Nephron progenitor cell (in vitro differentiated cells): Measurements from ENCODE around the gene ADAT3.
A peak's percentile ranks its signal among the peaks of the same experiment; 100 is the strongest.

ENCODE experiments used
- DNase-seq: peaks from one replicate; pipeline ENCODE4 v3.0.0; 2021
- H3K27ac Mint-ChIP-seq: 2 replicates; pipeline ENCODE4 v1.8.0; 2021; ENCODE audit warnings: mild to moderate bottlenecking, moderate library complexity, mixed read lengths
- H3K27me3 Mint-ChIP-seq: 2 replicates; pipeline ENCODE4 v1.8.0; 2021; ENCODE audit warnings: mild to moderate bottlenecking, low read depth, mixed read lengths; ENCODE audit not compliant: poor library complexity
- H3K36me3 Mint-ChIP-seq: 2 replicates; pipeline ENCODE4 v1.8.0; 2021; ENCODE audit warnings: low read depth, mixed read lengths
- H3K4me1 Mint-ChIP-seq: 2 replicates; pipeline ENCODE4 v1.8.0; 2021; ENCODE audit warnings: mixed read lengths
- H3K4me3 Mint-ChIP-seq: 2 replicates; pipeline ENCODE4 v1.8.0; 2021; ENCODE audit warnings: mild to moderate bottlenecking, moderate library complexity, mixed read lengths
- H3K9me3 Mint-ChIP-seq: 2 replicates; pipeline ENCODE4 v1.8.0; 2021; ENCODE audit warnings: mild to moderate bottlenecking, moderate library complexity, mixed read lengths
- CTCF ChIP-seq: fragments of 200-600 bp; sonication (generic); IDR thresholded peaks from 2 replicates; pipeline ENCODE4 v1.5.0; 2021; ENCODE audit warnings: antibody characterized with exemption

Gene ADAT3

DNA sequence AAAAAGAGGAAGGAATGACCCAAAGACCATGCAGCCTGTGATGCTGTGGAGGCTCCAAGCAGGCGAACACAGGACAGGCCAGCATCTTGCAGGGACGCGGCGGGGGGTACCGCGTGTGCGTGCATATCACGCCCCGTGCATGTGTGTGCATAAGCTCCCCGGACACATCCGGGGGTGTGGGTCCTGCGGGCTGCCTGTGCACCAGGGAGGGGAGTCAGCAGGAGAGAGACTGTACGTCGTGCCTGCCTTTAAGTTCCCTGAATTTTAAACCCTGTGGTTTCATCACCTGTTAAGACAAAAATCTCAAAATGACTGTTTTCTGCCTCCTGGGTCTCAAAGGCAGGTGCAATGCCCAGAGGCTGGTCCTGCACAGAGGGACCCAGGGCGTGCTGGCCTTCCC lies 16.6 kb downstream of the ADAT3 start:
- Mint-ChIP-seq H3K4me3 (no peak overlapping the region), H3K4me1 (no peaks in the 10 kb centered on the region), H3K27me3 (no peaks in the 10 kb centered on the region), H3K27ac (peak overlapping the region; percentile 61), H3K9me3 (no peaks in the 10 kb centered on the region), H3K36me3 (peaks cover 38% of the 10 kb centered on the region)
- DNase-seq, result no peak
- no peak for TF ChIP-seq CTCF

- H3K27me3 Mint-ChIP-seq, result no peaks in the 10 kb centered on the region
- DNase-seq, result no peak
- peaks cover 41% of the 10 kb centered on the region for H3K36me3 Mint-ChIP-seq
- TF ChIP-seq CTCF, result no peak
- H3K4me3 Mint-ChIP-seq, result no peak overlapping the region
- no peak overlapping the region for H3K27ac Mint-ChIP-seq
- peaks cover 4% of the 10 kb centered on the region for H3K9me3 Mint-ChIP-seq
- no peaks in the 10 kb centered on the region for H3K4me1 Mint-ChIP-seq
These were observed 17.6 kb downstream of the ADAT3 start for GRCh38 chr19:1922803-1923202.

GRCh38 chr19:1923319-1923718 lies 18.1 kb downstream of the ADAT3 start:
- no peak for DNase-seq
- no peak for TF ChIP-seq CTCF
- Mint-ChIP-seq H3K27ac (no peak overlapping the region), H3K4me3 (no peak overlapping the region), H3K9me3 (peaks cover 7% of the 10 kb centered on the region), H3K27me3 (peaks cover 3% of the 10 kb centered on the region), H3K36me3 (peaks cover 44% of the 10 kb centered on the region), H3K4me1 (no peaks in the 10 kb centered on the region)

DNA sequence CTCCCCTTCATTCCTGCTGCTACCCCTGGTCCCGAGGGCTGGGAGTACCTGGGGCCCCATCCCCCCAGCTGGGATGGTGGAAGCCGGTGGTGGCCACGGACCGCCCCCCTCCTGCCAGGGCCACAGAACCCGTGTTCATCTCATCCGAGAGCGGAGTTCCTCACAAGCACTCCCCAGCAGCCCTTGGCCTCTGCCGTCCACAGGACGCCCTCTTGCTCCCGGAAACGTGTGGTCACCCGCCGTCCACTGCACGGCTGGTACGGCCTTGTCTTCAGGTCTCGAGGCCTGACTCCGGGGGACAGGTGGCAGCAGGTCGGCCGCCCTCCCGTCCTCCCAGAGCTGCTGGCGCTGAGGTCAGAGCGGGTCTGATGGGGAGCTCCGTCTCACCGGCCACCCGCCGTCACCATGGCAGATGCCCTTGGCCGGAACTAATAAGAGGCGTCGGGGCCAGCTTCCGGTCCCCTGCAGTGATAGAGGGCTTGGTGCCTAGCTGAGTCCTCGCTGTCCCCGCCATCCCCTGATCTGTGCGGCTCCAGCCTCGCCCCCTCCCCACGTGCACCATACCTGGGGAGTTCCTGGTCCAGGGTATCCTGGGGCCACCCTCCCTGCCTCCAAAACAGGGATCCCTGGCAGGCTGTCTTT lies 19.2 kb downstream of the ADAT3 start:
- Mint-ChIP-seq H3K27me3 (peaks cover 12% of the 10 kb centered on the region), H3K36me3 (peaks cover 40% of the 10 kb centered on the region), H3K4me1 (peaks cover under 1% of the 10 kb centered on the region), H3K4me3 (no peak overlapping the region), H3K27ac (no peak overlapping the region), H3K9me3 (peaks cover 7% of the 10 kb centered on the region)
- TF ChIP-seq CTCF, result no peak
- DNase-seq, result no peak

DNA sequence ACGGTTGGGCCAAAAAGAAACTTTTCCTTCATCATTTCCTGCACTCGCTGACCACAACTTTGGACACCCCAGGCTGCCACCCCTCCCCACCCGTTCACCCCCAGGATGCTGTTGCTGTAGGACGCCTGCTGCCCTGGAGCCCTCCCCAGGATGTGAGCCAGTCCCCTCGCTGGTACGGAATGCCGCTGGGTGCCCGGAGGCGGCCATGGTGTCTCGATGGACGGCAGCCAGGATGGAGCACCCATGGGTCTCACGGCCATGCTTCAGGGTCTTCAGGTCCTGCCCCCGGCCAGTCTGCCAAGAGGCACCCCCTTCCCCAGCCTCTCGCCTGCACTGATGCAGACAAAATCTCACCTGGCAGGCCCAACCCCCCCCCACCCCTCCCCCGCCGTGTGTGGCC lies 20.3 kb downstream of the ADAT3 start:
- Mint-ChIP-seq H3K27ac (no peak overlapping the region), H3K4me3 (no peak overlapping the region), H3K4me1 (peaks cover 8% of the 10 kb centered on the region), H3K27me3 (peaks cover 13% of the 10 kb centered on the region), H3K36me3 (peaks cover 33% of the 10 kb centered on the region), H3K9me3 (peaks cover 11% of the 10 kb centered on the region)
- no peak for DNase-seq
- TF ChIP-seq CTCF, result no peak

DNA sequence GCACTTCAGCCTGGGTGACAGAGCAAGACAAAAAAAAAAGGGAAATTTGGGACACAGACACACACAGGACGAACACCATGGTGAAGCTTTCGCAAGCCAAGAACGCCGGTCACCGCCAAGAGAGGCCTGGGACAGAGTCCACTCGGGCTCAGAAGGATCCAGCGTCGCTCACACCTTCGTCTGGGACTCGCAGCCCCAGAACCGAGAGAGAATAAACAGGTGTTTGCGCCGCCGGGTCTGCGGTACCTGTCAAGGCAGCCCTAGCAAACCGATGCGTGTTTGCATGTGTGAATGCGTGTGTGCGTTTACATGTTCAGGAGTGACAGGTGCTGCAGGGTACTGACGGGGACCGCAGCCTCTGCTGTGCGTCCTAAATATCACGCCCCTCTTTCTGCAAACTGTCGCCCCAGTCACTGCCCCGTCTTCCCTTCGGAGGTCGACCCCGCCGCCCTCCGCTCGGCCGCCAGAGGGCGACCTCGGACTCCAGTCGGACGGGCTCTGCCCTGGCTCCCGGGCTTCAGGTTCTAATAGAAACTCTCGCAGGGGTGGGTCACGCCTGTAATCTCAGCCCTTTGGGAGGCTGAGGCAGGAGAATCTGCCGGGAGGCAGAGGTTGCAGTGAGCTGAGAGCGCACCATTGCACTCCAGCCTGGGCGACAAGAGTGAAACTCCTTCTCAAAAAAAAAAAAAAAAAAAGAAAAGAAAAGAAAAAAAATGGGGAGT lies 24.0 kb downstream of the ADAT3 start:
- peaks cover 25% of the 10 kb centered on the region for H3K9me3 Mint-ChIP-seq
- H3K27ac Mint-ChIP-seq, result no peak overlapping the region
- peak overlapping the region; percentile 58 for H3K4me3 Mint-ChIP-seq
- H3K4me1 Mint-ChIP-seq, result peaks cover 18% of the 10 kb centered on the region
- peak; percentile 88 for DNase-seq
- peaks cover 10% of the 10 kb centered on the region for H3K36me3 Mint-ChIP-seq
- TF ChIP-seq CTCF, result peak; percentile 83
- H3K27me3 Mint-ChIP-seq, result peaks cover 20% of the 10 kb centered on the region
